ENCODE results near the gene PHF2. TPM values are rescaled to one million over a fixed set of nuclear protein-coding genes. Genes with fewer than 3 reads are reported as not detected.

Gene PHF2
- total RNA-seq, 1 experiment from 2014 or later: 4.4 TPM

- DNase-seq (ENCODE audit: low read depth): no peak
Observed at GRCh38 chr9:93630806-93631411, 54.5 kb downstream of the PHF2 start.

DNA sequence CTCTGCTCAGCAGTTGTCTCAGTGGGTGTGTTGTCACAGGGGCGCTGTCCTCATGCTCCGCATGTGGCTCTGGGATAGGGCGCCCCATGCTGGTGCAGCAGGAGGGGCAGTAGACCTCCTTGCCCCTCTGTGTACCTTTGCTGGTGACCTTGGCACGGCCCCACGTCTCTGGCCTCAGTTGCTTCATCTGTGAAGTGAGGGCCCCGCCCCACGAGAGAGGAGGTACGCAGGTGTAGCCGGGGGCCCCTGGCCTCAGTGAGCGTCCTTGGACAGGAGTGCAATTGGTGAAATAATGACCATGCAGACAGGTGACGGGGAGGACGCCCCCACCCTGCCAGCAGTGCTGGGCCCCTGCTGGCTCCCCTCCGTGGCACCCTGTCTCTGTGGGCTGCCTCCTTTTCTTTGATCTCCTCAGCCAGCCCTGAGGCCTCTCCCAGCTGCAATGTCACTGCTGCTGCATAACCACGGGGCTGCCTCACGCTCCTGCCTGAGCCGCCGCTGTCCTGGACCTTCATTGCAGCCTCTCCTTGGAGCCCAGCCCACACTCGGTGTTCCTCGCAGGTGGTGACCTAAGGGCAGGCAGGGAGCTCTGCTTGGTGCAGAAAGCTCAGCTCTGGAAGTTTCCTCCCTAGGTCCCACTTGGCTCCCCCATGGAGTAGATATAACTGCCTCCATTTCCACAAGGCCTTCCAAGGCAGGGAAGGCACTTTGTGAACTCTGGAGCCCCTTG lies 57.3 kb downstream of the PHF2 start:
- no peak for DNase-seq (ENCODE audit: low read depth)

DNA sequence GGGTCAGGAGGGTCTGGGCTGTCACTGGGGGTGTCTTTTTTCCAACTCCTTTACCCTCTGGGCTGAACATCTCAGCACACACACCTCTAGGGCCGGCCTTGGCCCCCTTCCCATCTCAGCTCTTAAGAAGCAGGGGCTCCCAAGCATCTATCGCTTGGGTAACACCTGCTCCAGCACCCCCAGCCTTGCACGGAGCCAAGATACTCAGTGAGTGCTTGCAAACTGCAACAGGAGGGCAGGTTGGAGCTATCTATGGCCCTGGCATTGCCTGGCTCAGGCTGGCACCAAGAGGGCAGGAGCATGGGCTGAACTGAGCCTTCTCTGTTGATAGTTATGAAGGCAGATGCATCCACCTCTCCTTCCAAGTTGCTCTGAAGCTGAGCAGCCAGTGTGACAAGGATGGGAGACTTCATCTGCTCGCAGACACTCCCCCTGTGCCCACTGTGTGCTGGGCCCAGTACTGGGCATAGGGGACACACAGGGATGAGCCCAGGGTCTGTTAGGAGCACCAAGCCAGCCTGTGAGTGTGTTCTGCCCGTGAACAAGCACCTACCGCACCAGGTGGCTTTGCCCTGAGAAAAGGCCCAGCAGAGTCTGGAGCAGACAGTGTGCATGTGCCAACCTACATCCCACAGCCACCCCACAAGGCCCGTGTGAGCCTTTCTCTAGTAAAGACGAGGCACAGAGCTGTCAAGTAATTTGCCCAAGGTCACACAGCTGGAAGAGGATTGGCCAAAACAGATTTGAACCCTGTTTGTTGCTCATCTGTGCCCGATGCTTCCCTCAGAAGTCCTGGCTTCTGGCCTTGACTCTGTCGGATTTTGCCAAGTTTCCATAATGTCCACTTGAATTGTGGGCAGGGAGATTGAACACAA lies 58.2 kb downstream of the PHF2 start:
- no peak for DNase-seq (ENCODE audit: low read depth)

GRCh38 chr9:93635186-93636107 lies 59.1 kb downstream of the PHF2 start:
- DNase-seq (ENCODE audit: low read depth): no peak

- DNase-seq (ENCODE audit: low read depth): no peak
Observed at GRCh38 chr9:93636172-93636661, 59.8 kb downstream of the PHF2 start.

DNA sequence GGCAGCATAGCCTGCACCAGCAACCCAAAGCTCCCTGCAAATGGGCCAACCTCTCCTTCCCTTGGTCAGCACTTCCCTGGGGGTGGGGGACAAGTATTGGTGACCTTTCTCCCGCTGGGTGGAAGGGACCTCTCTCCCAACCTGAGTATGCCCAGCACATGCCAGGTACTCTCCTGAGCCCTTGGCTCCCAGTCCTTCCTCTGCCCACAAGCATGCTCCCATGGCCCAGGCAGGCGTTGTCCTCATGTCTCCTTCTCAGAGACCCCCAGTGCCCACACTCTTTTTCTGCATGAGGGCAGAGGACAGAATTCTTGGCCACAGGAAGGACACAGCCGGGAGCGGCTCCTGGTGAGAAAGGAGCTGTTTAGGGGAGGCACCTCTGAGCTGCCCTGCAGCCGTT lies 60.3 kb downstream of the PHF2 start:
- no peak for DNase-seq (ENCODE audit: low read depth)

GRCh38 chr9:93637886-93638285 lies 61.5 kb downstream of the PHF2 start:
- no peak for DNase-seq (ENCODE audit: low read depth)

- DNase-seq (ENCODE audit: low read depth): no peak
Observed at GRCh38 chr9:93640027-93640426, 63.6 kb downstream of the PHF2 start.

DNA sequence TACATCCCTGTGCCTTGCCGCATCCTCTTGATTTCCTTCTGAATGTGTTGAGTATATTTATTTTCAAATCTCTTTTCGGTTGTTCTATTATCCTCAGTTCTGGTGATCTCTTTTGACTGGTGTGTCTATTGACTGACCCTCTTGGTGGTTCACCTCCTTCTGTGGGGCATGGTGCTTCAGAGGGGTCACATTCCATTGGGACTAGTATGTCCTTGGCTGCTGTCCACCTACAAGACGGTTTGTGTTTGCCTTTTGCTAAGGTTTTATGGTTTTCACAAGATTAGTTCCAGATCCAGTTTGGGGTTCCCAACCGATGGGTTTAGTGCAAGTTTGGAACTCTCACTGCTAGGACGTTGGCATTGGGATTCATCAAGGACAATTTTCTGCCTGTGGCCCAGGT lies 66.6 kb downstream of the PHF2 start:
- DNase-seq (ENCODE audit: low read depth): peak; percentile 64

- DNase-seq (ENCODE audit: low read depth): no peak
Observed at GRCh38 chr9:93644397-93645088, 68.2 kb downstream of the PHF2 start.

DNA sequence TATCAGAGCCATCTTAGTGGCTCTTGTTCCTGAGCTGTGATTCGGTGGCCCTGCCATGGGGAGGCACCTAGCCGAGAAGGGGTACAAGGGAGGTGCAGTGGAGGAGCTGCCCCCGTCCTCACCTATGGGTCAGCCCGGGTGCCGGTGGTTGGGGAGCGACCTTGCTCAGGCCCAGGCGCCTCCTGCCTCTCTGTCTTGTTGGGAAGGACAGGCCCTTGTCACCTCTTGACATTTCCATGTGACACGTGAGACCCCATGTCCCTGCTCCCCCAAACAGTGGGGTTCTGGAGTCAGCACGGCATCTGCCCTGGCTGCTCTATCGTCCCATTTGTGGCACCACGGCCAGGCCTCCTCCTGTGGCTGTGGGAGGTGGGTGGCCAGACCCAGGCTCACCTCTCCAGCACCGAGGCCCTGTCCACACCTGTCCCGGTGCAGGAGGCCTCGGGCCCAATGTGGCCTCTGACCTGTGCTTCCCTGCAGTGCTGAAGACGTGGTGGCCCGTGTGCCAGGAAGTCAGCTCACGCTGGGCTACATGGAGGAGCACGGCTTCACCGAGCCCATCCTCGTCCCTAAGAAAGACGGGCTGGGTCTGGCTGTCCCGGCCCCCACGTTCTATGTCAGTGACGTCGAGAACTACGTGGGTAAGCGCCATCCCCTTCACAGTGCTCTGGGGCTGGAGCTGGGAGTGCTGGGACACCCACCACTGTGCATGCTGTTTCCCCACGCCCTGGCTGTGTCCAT lies 68.9 kb downstream of the PHF2 start:
- no peak for DNase-seq (ENCODE audit: low read depth)

GRCh38 chr9:93645921-93646639 lies 69.7 kb downstream of the PHF2 start:
- DNase-seq (ENCODE audit: low read depth): no peak

DNA sequence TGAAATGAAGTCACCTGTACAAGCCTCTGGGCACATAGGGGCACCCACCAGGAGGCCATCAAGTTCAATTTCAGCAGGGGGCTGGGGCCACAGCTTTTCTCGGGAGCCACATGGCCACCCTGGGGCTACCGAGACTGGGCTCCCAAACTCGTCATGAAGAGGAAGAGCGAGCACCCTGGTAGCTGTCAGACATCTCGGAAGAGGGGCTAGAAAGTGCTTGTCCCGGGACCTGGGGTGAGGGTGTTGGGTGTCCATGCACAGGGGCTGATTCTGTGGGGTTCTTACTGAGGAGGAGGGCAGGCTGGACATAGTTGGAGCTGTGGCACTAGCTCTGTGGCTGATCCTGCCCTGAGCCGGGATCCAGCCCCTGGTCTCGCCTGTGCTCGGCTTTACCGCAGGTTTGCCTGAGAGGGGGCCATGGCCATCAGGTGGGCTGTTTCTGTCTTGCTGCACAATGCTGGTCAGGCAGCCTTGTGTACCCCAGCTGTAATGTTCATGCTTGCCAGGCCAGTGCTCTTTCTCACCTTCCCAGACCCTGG lies 70.3 kb downstream of the PHF2 start:
- no peak for DNase-seq (ENCODE audit: low read depth)

DNA sequence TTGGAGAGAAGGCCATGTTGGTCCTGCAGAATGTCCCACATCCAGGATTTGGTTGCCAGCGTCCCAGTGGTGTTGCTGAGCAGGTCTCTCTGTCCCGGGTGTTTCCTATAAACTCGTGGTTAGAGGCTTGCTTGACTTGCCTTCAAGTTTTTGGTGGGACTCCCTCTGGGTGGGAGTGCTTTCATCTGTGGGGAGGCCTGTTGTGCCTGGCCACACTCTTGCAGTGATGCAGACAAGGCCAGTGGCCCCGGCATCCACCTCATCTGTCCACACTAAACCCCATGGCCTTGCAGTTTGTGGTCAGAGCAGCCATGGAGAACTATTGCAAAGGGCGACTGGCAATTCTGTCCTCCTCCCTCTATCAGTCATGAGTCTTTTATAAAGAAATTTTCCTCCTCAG lies 71.8 kb downstream of the PHF2 start:
- DNase-seq (ENCODE audit: low read depth): no peak

GRCh38 chr9:93648836-93649235 lies 72.5 kb downstream of the PHF2 start:
- DNase-seq (ENCODE audit: low read depth): no peak

DNA sequence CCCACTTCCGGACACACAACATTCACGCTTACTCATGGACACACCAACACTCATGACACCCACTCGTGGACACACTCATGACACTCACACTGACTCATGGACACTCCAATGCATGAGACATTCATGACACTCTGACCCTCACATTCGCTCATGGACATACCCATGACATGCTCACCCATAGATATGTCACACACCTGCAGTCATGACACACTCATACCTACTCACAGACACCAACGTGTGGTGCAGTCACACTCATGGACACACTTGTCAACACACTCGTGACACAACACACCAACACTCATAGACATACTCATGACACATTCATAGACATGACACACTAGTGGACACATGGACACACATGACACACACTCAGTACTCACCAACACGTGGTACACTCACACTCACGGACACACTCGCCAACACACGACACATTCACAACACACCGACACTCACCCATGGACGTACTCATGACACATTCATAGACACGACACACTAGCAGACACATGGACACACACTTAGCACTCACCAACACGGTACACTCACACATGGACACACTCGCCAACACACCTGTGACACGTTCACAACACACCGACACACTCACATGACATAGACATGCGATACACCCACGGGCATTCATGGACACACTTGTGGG lies 73.4 kb downstream of the PHF2 start:
- DNase-seq (ENCODE audit: low read depth): no peak

- DNase-seq (ENCODE audit: low read depth): no peak
Observed at GRCh38 chr9:93650448-93650847, 74.1 kb downstream of the PHF2 start.

DNA sequence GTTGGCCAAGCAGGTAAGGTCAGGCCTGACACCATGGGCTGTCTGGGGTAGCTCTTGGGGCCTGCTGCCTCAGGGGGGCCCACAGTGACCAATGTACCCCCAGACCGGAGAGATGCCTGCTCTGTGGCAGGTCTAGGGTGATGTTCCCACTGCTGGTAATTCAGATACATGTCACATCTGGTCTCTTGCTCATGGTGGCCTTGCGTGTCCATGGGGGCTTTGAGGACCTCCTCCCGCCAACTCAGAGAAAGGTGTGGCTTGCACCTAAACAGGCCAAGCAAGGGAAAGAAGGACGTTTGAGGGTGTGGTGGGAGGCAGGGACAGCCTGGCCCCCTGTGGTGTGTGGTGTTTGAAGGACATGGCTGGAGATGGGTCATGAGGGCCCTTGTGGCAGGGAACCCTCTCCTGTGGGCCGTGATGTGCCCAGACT lies 75.2 kb downstream of the PHF2 start:
- no peak for DNase-seq (ENCODE audit: low read depth)
